BJ (cell line): ENCODE measurements around the gene ESCO1. TPM values are rescaled to one million over a fixed set of nuclear protein-coding genes. Genes with fewer than 3 reads are reported as not detected.

Experiments
- CTCF ChIA-PET: fragments of 350-600 bp; formaldehyde crosslinking; extraction: SDS; loops from one replicate; lab custom pipeline; 2021; ENCODE audit warnings: antibody characterized with exemption, inconsistent platforms; lab: Yijun Ruan, JAX
- POLR2A ChIA-PET: fragments of 300-600 bp; sonication (Branson Sonifier 250); formaldehyde crosslinking; extraction: SDS; loops from one replicate; lab custom pipeline; 2021; ENCODE audit warnings: antibody characterized with exemption; lab: Charles Lee
- DNase-seq: peaks from one replicate; pipeline ENCODE4 v3.0.0-alpha.2; 2011; ENCODE audit warnings: low read depth
- H3K27me3 ChIP-seq: 2 replicates; pipeline ENCODE4 v1.6.0; 2011; ENCODE audit warnings: low read length; ENCODE audit not compliant: control insufficient read depth, insufficient read depth
- H3K36me3 ChIP-seq: 2 replicates; pipeline ENCODE4 v1.5.1; 2011; ENCODE audit warnings: low read length; ENCODE audit not compliant: control insufficient read depth, insufficient read depth
- H3K4me3 ChIP-seq: 2 replicates; pipeline ENCODE4 v1.5.1; 2011; ENCODE audit warnings: low read depth, mild to moderate bottlenecking, control low read depth, low read length
- polyA plus RNA-seq: library from polyadenylated mRNA; depleted of rRNA; stranded (reverse); fragments of >200 nt; gene quantifications from 2 replicates; pipeline ENCODE4 v1.2.3, GENCODE V29; 2011
- TF ChIP-seq, protein P1 (sequence below): IDR thresholded peaks from 2 replicates; pipeline ENCODE4 v1.5.1; 2011; ENCODE audit warnings: low read depth, mild to moderate bottlenecking, control low read depth, inconsistent platforms, low read length, moderate library complexity; ENCODE audit not compliant: insufficient read depth

ESCO1 gene
- polyA plus RNA-seq, 1 experiment = 2.0 TPM

- Histone ChIP-seq H3K27me3 (no peaks in the 10 kb centered on the region), H3K36me3 (no peaks in the 10 kb centered on the region), H3K4me3 (no peak overlapping the region)
- ChIA-PET CTCF (no interaction called here), POLR2A (no interaction called here)
- TF ChIP-seq, protein P1, sequence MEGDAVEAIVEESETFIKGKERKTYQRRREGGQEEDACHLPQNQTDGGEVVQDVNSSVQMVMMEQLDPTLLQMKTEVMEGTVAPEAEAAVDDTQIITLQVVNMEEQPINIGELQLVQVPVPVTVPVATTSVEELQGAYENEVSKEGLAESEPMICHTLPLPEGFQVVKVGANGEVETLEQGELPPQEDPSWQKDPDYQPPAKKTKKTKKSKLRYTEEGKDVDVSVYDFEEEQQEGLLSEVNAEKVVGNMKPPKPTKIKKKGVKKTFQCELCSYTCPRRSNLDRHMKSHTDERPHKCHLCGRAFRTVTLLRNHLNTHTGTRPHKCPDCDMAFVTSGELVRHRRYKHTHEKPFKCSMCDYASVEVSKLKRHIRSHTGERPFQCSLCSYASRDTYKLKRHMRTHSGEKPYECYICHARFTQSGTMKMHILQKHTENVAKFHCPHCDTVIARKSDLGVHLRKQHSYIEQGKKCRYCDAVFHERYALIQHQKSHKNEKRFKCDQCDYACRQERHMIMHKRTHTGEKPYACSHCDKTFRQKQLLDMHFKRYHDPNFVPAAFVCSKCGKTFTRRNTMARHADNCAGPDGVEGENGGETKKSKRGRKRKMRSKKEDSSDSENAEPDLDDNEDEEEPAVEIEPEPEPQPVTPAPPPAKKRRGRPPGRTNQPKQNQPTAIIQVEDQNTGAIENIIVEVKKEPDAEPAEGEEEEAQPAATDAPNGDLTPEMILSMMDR = no peak
- DNase-seq = no peak
Observed at GRCh38 chr18:21605213-21605612, 4.7 kb upstream of the ESCO1 start.

DNA sequence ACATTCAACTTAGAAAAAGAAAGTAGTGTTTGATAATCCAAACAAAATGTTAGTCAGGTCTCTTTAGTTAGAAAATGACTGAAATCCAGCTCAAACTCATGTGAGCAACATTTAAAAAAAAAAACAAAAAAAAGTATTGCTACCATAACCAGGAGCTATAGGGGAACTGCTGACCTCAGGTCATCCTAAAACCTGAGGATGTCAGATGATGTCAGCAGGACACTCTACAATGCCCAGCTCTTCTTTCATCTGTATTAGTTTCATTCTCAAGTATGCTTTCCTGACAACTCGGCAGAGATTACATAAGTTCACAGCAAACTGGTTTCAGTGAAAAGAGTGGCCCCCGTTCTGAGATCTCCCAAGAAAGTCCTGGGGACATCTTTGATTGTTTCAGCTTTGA is 4.2 kb upstream of the ESCO1 start:
- ChIA-PET CTCF (interaction anchor here (0.5 kb wide), 1 partner anchor 57 kb away, joined by 3 read pairs; no protein-coding TSS in a partner anchor), POLR2A (interaction anchor here (0.6 kb wide), 1 partner anchor 221 kb away, joined by 5 read pairs; no protein-coding TSS in a partner anchor)
- Histone ChIP-seq H3K4me3 (no peak overlapping the region), H3K27me3 (no peaks in the 10 kb centered on the region), H3K36me3 (no peaks in the 10 kb centered on the region)
- no peak for DNase-seq
- TF ChIP-seq, protein P1 = no peak

DNA sequence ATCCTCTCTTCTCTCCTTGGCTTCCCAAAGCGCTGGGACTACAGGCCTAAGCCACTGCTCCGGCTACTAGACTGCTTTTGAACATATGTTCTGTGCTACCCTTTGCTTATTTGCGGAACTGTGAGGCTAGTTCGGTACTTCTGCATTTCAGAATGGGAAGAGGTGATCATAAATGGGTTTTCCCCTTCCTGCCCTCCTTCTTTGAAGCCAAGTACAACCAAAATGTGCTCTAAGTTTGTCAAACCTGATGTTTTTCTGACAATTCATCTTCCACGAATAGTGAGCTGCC is 1.7 kb upstream of the ESCO1 start:
- DNase-seq = no peak
- Histone ChIP-seq H3K4me3 (no peak overlapping the region), H3K36me3 (no peaks in the 10 kb centered on the region), H3K27me3 (no peaks in the 10 kb centered on the region)
- ChIA-PET POLR2A (no interaction called here), CTCF (interaction anchor here (0.7 to 1.7 kb wide), 2 partner anchors 407 to 409 kb away, joined by 3 to 4 read pairs; no protein-coding TSS in a partner anchor)
- TF ChIP-seq, protein P1 = no peak

- TF ChIP-seq, protein P1 = peak; percentile 19; the same call in 1 of the 2 replicates
- CTCF ChIA-PET = interaction anchor here (0.5 to 3.1 kb wide), 24 partner anchors 9 to 408 kb away, joined by 3 to 59 read pairs (median 4); partner anchors contain the start of genes ABHD3, MIB1 and SNRPD1
- Histone ChIP-seq H3K36me3 (no peaks in the 10 kb centered on the region), H3K27me3 (no peaks in the 10 kb centered on the region), H3K4me3 (peak overlapping the region; percentile 94)
- no peak for DNase-seq
- POLR2A ChIA-PET = interaction anchor here (0.6 to 1.1 kb wide), 2 partner anchors 25 to 30 kb away, joined by 3 read pairs; no protein-coding TSS in a partner anchor
Observed at GRCh38 chr18:21599585-21600525, 649 bp downstream of the ESCO1 start.

- ChIA-PET CTCF (interaction anchor here (0.5 to 3.1 kb wide), 2 partner anchors 12 to 406 kb away, joined by 3 to 59 read pairs; partner anchors contain the start of gene SNRPD1), POLR2A (no interaction called here)
Observed at GRCh38 chr18:21598726-21599584, 1.5 kb downstream of the ESCO1 start.

More at GRCh38 chr18:21598726-21599584, 1.5 kb downstream of the ESCO1 start:
- TF ChIP-seq, protein P1 = no peak
- Histone ChIP-seq H3K36me3 (no peaks in the 10 kb centered on the region), H3K4me3 (peak overlapping the region; percentile 94), H3K27me3 (no peaks in the 10 kb centered on the region)
- no peak for DNase-seq
